NCI-H2029 treated with DMSO at 0.1 percent for 48 hours (cell line): Measurements from ENCODE around the gene MAP7.

Source experiments
- DNase-seq: peaks from one replicate; lab custom pipeline; 2025; lab: John Stamatoyannopoulos, UW

Gene MAP7

GRCh38 chr6:136529710-136530109, 20.5 kb downstream of the MAP7 start:
- no peak for DNase-seq

- no peak for DNase-seq
Measured at GRCh38 chr6:136528477-136528876, 21.7 kb downstream of the MAP7 start.

GRCh38 chr6:136527831-136528230, 22.4 kb downstream of the MAP7 start:
- no peak for DNase-seq

- DNase-seq, result no peak
Measured at GRCh38 chr6:136526937-136527336, 23.3 kb downstream of the MAP7 start.

GRCh38 chr6:136526196-136526930, 23.9 kb downstream of the MAP7 start:
- DNase-seq, result no peak

- no peak for DNase-seq
Measured at GRCh38 chr6:136525586-136526195, 24.5 kb downstream of the MAP7 start.

- no peak for DNase-seq
Measured at GRCh38 chr6:136524936-136525413, 25.2 kb downstream of the MAP7 start.

GRCh38 chr6:136524339-136524935, 25.8 kb downstream of the MAP7 start:
- DNase-seq, result no peak

DNA sequence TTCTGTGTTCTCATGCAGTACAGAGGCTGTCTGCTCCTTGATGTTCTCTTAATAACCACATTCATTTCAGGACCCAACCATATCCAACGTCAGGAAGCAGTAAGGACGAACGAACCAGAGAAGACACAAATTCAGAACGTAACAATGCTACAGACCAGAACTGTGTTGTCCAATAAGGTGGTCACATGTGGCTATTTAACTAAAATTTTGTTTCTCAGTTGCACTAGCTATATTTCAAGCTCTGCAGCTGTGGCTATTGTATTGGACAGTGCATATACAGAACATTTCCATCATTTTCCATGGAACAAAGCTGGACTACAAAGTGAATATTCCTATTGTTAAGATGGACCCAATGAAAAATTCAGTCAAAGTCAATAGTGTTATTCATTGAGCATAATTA, 27.0 kb downstream of the MAP7 start:
- DNase-seq, result no peak

DNA sequence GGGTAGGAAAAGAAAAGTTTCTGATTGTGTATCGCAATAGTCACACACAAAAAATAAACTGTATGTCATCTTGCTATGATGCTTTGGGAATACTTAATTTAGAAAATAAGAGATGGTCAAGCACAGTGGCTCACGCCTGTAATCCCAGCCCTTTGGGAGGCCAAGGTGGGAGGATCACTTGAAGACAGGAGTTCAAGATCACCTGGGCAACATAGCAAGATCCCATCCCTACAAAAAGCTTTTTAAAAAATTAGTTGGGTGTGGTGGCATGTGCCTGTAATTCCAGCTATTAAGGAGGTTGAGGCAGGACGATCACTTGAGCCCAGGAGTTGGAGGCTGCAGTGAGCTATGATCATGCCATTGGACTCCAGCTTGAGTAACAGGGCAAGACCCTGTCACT, 27.6 kb downstream of the MAP7 start:
- DNase-seq, result no peak

GRCh38 chr6:136521911-136522310, 28.3 kb downstream of the MAP7 start:
- no peak for DNase-seq

DNA sequence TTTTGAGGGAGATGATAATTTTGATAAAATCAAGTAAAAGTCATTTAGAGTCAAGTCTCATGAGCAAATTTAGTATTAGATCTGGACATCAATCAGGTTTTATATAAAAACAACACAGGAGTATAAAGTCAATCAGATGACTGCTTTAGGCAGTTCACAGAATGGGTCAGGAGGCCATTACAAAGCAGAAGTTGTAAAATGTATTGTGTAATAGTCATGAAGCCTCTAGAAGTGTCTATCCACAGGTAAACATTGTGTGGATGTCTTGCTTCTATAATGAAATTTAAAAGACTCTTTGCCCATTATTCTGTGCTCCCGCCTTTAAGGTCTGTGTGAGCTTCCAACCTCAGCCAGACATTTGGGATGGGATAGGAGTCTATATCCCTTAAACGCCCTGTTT, 28.8 kb downstream of the MAP7 start:
- no peak for DNase-seq

- DNase-seq, result no peak
Measured at GRCh38 chr6:136520517-136520916, 29.7 kb downstream of the MAP7 start.

- DNase-seq, result no peak
Measured at GRCh38 chr6:136517582-136517981, 32.6 kb downstream of the MAP7 start.

DNA sequence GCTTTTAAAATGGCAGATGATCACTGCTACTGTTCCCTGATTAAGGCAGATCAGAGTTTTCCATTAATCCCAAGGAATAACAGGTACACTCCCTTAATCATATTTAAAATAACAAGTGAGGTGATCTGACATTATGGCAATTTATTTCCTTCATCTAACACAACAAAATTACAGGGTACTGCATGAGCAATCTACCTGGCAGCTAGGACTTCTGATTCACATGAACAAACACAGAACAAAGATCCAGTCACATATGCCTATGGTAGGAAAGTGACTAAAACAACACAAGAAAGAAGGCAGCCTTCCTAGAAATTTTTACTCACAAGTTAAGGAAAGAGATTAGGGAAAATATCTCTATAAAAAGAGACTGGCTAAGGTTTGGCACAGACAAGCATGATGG, 33.2 kb downstream of the MAP7 start:
- no peak for DNase-seq

- no peak for DNase-seq
Measured at GRCh38 chr6:136514591-136514990, 35.6 kb downstream of the MAP7 start.

DNA sequence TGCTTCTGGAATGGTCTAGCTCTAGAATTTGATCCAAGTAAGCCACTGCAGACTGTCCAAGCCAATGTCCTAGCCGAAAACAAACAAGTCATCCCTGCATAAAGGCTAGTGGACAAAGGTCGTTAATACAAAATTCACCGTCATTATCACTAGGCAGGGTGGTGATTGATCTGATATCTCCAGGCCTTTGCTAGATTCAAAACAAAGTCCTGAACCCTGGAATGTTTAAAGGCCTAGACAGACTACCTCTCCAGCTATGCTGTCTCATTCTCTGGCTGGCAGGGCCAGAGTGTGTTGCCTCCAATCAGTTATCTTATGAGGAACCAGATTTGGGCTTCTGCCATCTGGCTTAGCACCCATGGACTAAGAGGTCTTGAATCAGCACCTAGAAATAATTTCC, 38.3 kb downstream of the MAP7 start:
- no peak for DNase-seq

DNA sequence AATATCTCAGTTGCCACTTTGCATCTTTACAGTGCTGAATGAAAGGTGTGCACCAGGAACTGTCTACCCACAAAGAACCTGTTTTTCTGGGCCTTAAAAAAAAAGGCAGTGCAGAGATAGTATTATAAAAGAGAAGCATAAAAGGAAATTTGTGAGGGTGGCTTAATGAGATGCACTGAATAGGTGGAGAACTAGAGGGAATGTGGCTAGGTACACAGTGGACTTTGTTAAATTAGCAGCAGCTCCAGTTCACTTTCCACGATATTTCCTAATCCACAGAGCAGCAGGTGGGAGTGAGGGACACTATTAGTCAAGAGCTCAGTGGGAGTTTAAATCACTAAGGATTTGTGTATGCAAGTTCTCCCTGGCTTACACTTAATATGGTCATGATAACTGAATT, 38.8 kb downstream of the MAP7 start:
- DNase-seq, result no peak

DNA sequence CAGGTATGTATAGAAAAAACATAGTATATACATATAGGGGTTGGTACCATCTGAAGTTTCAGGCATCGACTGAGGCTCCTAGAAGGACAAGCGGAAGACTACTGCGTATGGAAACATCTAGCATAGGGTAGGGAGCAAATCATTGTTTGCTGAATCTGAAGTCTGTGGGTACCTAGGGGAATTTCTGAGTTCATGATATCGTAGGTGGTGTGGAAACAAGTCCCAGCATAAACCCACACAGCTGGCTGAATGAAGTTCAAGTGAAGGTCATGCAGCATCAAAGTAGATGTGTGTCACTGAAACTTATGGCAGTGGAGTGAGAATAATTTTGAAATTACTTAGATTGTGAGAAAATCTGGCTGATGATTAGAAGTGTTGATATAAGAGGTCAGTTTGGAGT, 39.4 kb downstream of the MAP7 start:
- DNase-seq, result no peak

DNA sequence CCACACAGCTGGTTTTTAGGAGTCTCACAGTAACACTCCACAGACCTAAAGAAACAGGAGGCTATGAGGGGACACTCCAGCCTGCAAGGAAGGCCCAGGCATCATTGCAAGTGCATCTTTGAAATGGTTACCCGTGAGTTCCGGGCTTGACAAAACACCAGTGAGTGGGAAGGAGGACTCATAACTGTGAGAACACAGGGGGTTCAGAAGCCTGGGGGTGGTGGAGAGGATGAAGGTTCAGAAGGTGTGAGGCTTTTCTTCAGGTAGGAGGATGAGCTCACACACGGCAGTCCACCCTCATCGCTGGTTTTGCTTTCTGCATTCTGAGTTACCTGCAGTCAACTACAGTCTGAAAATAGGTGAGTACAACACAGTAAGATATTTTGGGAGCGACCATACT, 39.9 kb downstream of the MAP7 start:
- no peak for DNase-seq

DNA sequence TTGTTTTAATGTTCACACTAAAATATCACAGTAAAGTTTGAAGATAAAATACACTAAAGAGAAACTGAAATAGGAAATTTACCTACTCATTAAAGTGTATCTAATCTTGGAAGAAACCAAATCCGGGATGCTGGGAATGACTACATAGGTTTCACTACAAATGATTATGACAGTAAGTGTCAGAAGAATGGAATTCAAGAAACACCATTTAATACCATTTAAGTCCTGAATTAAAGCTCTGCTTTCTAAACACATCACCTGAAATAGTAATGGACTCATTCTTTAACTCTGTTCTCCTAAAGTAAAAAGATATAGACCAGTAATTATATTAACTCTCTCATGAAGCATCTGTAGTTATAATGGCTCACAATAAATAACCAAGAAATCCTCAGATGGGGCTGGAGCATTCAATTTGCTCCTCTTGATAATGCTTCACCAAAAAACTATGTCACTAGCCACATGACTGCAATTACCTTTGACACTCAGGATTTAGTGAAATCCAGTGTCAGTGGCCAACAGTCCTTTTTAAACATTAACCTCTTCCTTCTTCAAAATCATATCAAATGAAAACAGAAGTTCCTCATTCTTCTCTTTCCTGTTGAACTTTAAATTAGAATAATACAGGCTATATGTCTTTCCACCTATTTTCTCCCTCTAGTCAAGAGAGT, 41.4 kb downstream of the MAP7 start:
- DNase-seq, result no peak

DNA sequence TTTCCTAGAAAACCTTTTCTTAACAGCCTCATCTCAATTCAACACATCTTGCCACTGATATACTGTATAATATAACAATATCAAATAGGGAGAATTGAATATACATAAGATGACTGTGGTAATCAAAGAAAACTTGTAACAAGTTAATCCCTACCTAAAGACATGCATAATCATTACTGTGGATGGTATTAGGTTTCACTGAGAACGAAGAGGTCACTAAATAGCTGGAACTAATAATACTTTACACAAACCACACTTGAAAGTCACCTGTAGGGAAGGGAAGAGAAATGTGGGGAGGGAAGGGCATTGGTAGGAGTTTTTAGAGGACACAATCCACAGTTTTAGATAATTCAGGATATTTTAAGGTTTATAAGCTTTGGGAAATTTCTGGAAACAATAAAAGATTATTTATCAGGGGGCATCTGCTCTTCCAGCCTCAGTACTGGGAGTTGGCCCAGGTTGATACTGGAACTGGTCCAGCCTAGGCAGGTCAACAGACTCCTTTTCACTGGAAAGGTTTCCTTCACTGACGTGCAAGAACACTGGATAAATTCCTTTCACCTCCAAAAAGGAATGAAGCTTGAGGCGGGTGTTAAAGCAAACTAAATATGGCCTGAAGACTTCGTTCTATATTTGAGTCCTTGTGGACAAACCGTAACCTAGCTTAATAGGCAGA, 44.0 kb downstream of the MAP7 start:
- DNase-seq, result no peak
